ENCODE data around the gene SH3RF1. TPM values are rescaled to one million over a fixed set of nuclear protein-coding genes. Genes with fewer than 3 reads are reported as not detected.
A peak's percentile ranks its signal among the peaks of the same experiment; 100 is the strongest.

SH3RF1 gene
- total and polyA plus RNA-seq, 2 experiments from 2014 or later: 7.8 to 12.4 TPM

DNA sequence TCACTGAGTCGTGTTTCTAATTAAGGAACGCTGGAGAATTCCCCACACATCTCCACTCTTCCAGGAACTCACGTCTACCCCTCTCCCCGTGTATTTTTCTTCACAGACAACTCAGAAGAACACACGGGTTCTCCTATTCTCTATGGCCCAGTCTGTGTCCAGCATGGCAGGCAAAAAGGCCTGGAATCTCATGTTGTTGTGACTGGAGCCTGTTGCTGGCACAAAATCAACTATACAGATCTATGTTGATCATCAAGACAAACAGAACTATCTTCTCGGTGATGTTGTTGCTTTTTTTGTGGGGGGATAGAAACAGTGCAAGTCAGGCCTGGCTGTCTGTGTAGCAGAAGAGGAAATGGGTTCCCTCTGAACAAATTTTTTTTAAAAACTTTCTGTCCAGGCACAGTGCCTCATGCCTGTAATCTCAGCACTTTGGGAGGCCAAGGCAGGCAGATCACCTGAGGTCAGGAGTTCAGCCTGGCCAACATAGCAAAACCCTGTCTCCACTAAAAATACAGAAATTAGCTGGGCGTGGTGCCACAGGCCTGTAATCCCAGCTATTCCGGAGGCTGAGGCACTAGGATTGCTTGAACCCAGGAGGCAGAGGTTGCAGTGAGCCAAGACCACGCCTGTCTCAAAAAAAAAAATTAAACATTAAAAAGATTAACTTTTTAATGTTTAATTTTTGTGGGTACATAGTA is 210.2 kb downstream of the SH3RF1 start:
- DNase-seq (ENCODE audit: low spot score) (no peak), ATAC-seq (no peak)
- no peaks in the 10 kb centered on the region for H3K27me3 ChIP-seq (ENCODE audit: insufficient read depth)
- Mint-ChIP-seq H3K36me3 (ENCODE audit: low read depth) (no peaks in the 10 kb centered on the region), H3K4me1 (no peaks in the 10 kb centered on the region), H3K9me3 (no peaks in the 10 kb centered on the region), H3K4me3 (no peak overlapping the region), H3K27me3 (ENCODE audit: insufficient read depth, low read depth, poor library complexity) (peaks cover 2% of the 10 kb centered on the region), H3K27ac (no peak overlapping the region)
- no peaks in the 10 kb centered on the region for H3F3A ChIP-seq (replicated peaks; ENCODE audit: low read depth)
- H3K9me2 ChIP-seq (ENCODE audit: insufficient read depth): no peaks in the 10 kb centered on the region
- no peaks in the 10 kb centered on the region for H3K4me1 ChIP-seq (ENCODE audit: insufficient read depth)
- H3K36me3 ChIP-seq (ENCODE audit: insufficient read depth): no peaks in the 10 kb centered on the region
- H2AFZ ChIP-seq: peak overlapping the region; percentile 89
- no peak for TF ChIP-seq NANOG (IDR thresholded peaks at IDR 0.05; ENCODE audit: borderline replicate concordance)
- TF ChIP-seq CREB1 (CRISPR knock-in tag; IDR thresholded peaks at IDR 0.05; ENCODE audit: low read depth): no peak
- TF ChIP-seq STAT1 (IDR thresholded peaks at IDR 0.05; ENCODE audit: unreplicated experiment): no peak
- TF ChIP-seq ZNF114 (CRISPR knock-in tag; IDR thresholded peaks at IDR 0.05): no peak
- TF ChIP-seq, protein P1, sequence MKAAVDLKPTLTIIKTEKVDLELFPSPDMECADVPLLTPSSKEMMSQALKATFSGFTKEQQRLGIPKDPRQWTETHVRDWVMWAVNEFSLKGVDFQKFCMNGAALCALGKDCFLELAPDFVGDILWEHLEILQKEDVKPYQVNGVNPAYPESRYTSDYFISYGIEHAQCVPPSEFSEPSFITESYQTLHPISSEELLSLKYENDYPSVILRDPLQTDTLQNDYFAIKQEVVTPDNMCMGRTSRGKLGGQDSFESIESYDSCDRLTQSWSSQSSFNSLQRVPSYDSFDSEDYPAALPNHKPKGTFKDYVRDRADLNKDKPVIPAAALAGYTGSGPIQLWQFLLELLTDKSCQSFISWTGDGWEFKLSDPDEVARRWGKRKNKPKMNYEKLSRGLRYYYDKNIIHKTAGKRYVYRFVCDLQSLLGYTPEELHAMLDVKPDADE (IDR thresholded peaks at IDR 0.05): no peak
- TF ChIP-seq, protein P2, sequence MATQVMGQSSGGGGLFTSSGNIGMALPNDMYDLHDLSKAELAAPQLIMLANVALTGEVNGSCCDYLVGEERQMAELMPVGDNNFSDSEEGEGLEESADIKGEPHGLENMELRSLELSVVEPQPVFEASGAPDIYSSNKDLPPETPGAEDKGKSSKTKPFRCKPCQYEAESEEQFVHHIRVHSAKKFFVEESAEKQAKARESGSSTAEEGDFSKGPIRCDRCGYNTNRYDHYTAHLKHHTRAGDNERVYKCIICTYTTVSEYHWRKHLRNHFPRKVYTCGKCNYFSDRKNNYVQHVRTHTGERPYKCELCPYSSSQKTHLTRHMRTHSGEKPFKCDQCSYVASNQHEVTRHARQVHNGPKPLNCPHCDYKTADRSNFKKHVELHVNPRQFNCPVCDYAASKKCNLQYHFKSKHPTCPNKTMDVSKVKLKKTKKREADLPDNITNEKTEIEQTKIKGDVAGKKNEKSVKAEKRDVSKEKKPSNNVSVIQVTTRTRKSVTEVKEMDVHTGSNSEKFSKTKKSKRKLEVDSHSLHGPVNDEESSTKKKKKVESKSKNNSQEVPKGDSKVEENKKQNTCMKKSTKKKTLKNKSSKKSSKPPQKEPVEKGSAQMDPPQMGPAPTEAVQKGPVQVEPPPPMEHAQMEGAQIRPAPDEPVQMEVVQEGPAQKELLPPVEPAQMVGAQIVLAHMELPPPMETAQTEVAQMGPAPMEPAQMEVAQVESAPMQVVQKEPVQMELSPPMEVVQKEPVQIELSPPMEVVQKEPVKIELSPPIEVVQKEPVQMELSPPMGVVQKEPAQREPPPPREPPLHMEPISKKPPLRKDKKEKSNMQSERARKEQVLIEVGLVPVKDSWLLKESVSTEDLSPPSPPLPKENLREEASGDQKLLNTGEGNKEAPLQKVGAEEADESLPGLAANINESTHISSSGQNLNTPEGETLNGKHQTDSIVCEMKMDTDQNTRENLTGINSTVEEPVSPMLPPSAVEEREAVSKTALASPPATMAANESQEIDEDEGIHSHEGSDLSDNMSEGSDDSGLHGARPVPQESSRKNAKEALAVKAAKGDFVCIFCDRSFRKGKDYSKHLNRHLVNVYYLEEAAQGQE (IDR thresholded peaks at IDR 0.05; ENCODE audit: unreplicated experiment): no peak
- TF ChIP-seq ZNF331 (CRISPR knock-in tag; IDR thresholded peaks at IDR 0.05; ENCODE audit: low read depth): no peak
- TF ChIP-seq, protein P3, sequence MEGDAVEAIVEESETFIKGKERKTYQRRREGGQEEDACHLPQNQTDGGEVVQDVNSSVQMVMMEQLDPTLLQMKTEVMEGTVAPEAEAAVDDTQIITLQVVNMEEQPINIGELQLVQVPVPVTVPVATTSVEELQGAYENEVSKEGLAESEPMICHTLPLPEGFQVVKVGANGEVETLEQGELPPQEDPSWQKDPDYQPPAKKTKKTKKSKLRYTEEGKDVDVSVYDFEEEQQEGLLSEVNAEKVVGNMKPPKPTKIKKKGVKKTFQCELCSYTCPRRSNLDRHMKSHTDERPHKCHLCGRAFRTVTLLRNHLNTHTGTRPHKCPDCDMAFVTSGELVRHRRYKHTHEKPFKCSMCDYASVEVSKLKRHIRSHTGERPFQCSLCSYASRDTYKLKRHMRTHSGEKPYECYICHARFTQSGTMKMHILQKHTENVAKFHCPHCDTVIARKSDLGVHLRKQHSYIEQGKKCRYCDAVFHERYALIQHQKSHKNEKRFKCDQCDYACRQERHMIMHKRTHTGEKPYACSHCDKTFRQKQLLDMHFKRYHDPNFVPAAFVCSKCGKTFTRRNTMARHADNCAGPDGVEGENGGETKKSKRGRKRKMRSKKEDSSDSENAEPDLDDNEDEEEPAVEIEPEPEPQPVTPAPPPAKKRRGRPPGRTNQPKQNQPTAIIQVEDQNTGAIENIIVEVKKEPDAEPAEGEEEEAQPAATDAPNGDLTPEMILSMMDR (conservative IDR thresholded peaks at IDR 0.05; ENCODE audit: low read depth in 2 of 2): no peak
- no peak for TF ChIP-seq EZH2phosphoT487 (IDR thresholded peaks at IDR 0.05; ENCODE audit: unreplicated experiment)
- H3K79me2 ChIP-seq (replicated peaks; ENCODE audit: insufficient read depth): no peaks in the 10 kb centered on the region
- H4K20me1 ChIP-seq (replicated peaks; ENCODE audit: insufficient read depth): no peaks in the 10 kb centered on the region
- H3K27ac ChIP-seq (ENCODE audit: low read depth): no peak overlapping the region
- no peak overlapping the region for H3K4me3 ChIP-seq
- no peak overlapping the region for H3K4me2 ChIP-seq

Data from GM23338 (cell line).